ENCODE results near the gene TBCEL. TPM values are rescaled to one million over a fixed set of nuclear protein-coding genes. Genes with fewer than 3 reads are reported as not detected.

The TBCEL gene
- total RNA-seq, 1 experiment from 2014 or later, result 17.7 TPM

DNA sequence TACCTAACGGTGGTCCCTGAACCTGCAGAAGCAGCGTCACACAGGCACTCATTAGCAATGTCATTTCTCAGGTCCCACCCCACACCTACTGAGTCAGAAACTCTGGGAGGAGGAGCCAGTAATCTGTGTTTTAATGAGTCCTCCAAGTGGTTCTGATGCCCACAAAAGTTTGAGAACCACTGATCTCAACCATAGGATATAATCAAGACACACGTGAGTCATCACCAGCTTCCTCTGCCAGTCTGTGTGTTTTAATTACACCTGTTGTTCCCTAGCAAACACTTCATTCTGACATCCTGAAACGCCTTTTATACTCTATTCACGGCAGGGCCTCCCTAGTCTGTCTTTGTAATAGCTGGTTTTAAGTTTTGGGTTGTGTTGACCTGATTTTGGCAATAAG is 82.9 kb downstream of the TBCEL start:
- no peaks in the 10 kb centered on the region for H4K20me1 ChIP-seq (ENCODE audit: insufficient read depth)
- intact Hi-C loops (cut with micrococcal nuclease), result no loop called here
- H3K27ac ChIP-seq (ENCODE audit: low read depth, low read length), result no peak overlapping the region
- no peak overlapping the region for H3K4me3 ChIP-seq (replicated peaks in 1 of 2; ENCODE audit: low read depth in 1 of 2, low read length in 2 of 2)
- RAD21 ChIA-PET (ENCODE audit: low non-redundant PET in 1 of 2, low total read pairs in 2 of 2, uncharacterized antibody in 2 of 2, unreplicated experiment in 2 of 2), result no interaction called here
- no peak overlapping the region for H3K9ac ChIP-seq (ENCODE audit: low read length)
- no peaks in the 10 kb centered on the region for H3K36me3 ChIP-seq (ENCODE audit: control insufficient read depth in 1 of 2, insufficient read depth in 2 of 2, low read length in 2 of 2)
- no peak overlapping the region for H3K4me2 ChIP-seq (ENCODE audit: low read length)
- TF ChIP-seq CBX3 (IDR thresholded peaks at IDR 0.05; ENCODE audit: low read depth), result no peak
- TF ChIP-seq YY1 (IDR thresholded peaks at IDR 0.05; ENCODE audit: extremely low read depth, insufficient replicate concordance, low read depth, low read length), result no peak
- no peak for TF ChIP-seq TCF7L2 (IDR thresholded peaks at IDR 0.05; ENCODE audit: borderline replicate concordance, extremely low read depth, insufficient read depth, insufficient read length)
- no peak for TF ChIP-seq EZH2 (IDR thresholded peaks at IDR 0.05)
- TF ChIP-seq, protein P1, sequence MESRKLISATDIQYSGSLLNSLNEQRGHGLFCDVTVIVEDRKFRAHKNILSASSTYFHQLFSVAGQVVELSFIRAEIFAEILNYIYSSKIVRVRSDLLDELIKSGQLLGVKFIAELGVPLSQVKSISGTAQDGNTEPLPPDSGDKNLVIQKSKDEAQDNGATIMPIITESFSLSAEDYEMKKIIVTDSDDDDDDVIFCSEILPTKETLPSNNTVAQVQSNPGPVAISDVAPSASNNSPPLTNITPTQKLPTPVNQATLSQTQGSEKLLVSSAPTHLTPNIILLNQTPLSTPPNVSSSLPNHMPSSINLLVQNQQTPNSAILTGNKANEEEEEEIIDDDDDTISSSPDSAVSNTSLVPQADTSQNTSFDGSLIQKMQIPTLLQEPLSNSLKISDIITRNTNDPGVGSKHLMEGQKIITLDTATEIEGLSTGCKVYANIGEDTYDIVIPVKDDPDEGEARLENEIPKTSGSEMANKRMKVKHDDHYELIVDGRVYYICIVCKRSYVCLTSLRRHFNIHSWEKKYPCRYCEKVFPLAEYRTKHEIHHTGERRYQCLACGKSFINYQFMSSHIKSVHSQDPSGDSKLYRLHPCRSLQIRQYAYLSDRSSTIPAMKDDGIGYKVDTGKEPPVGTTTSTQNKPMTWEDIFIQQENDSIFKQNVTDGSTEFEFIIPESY (IDR thresholded peaks at IDR 0.05; ENCODE audit: extremely low read depth, insufficient replicate concordance, low read length), result no peak
- TF ChIP-seq EZH2phosphoT487 (IDR thresholded peaks at IDR 0.05; ENCODE audit: borderline replicate concordance), result no peak
- TF ChIP-seq JUND (IDR thresholded peaks at IDR 0.05), result no peak
- TF ChIP-seq SIN3A (IDR thresholded peaks at IDR 0.05; ENCODE audit: low read depth), result no peak
- no peak for TF ChIP-seq CEBPB (IDR thresholded peaks at IDR 0.05; ENCODE audit: low read depth)
- no peak for TF ChIP-seq RAD21 (IDR thresholded peaks at IDR 0.05; ENCODE audit: low read depth)
- no peak for TF ChIP-seq EGR1 (IDR thresholded peaks at IDR 0.05; ENCODE audit: low read depth)
- no peak for TF ChIP-seq FOSL1 (IDR thresholded peaks at IDR 0.05; ENCODE audit: low read depth)
- no peak for TF ChIP-seq POLR2AphosphoS5 (IDR thresholded peaks at IDR 0.05; ENCODE audit: low read depth, low read length)
- TF ChIP-seq POLR2A (IDR thresholded peaks at IDR 0.05; ENCODE audit: borderline replicate concordance, extremely low read depth, insufficient read depth, insufficient read length), result no peak
- no peak for TF ChIP-seq ELF1 (IDR thresholded peaks at IDR 0.05; ENCODE audit: borderline replicate concordance, low read depth)
- no peak for TF ChIP-seq ZFX (IDR thresholded peaks at IDR 0.05)
- TF ChIP-seq, protein P2, sequence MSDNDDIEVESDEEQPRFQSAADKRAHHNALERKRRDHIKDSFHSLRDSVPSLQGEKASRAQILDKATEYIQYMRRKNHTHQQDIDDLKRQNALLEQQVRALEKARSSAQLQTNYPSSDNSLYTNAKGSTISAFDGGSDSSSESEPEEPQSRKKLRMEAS (IDR thresholded peaks at IDR 0.05), result no peak
- CTCF ChIA-PET, result no interaction called here
- peaks cover 4% of the 10 kb centered on the region; the same call in 1 of the 2 replicates for H3K27me3 ChIP-seq (ENCODE audit: insufficient read depth, low read length)
- no peaks in the 10 kb centered on the region for H3K4me1 ChIP-seq (ENCODE audit: control insufficient read depth in 1 of 2, insufficient read depth in 2 of 2, low read length in 2 of 2)
- BruUV-seq (replicated peaks), result no TSS peak
- no peaks in the 10 kb centered on the region for H3K9me2 ChIP-seq (ENCODE audit: insufficient read depth)
- H3K79me2 ChIP-seq (ENCODE audit: insufficient read depth, low read length), result no peaks in the 10 kb centered on the region
- H2AFZ ChIP-seq (ENCODE audit: low read depth, low read length, poor library complexity, severe bottlenecking), result no peak overlapping the region
- ATAC-seq (no peak), DNase-seq (ENCODE audit: low read depth, low spot score) (no peak)
- no peaks in the 10 kb centered on the region for H3K9me3 ChIP-seq (ENCODE audit: control insufficient read depth in 1 of 2, insufficient read depth in 1 of 2, low read depth in 1 of 2, low read length in 2 of 2)
- POLR2A ChIA-PET, result no interaction called here
